Astrocyte of the cerebellum (primary cell): ENCODE results near the gene CASKIN2.
A peak's percentile ranks its signal among the peaks of the same experiment; 100 is the strongest.

ENCODE experiments used
- DNase-seq: peaks from one replicate; pipeline ENCODE4 v3.0.0-alpha.2; 2011; ENCODE audit warnings: low read depth
- H3K4me3 ChIP-seq: 2 replicates; pipeline ENCODE4 v1.5.1; 2011; ENCODE audit warnings: mild to moderate bottlenecking, low read depth, low read length, moderate library complexity
- CTCF ChIP-seq: IDR thresholded peaks from 2 replicates; pipeline ENCODE4 v1.5.1; 2012; ENCODE audit warnings: low read length, low read depth, moderate library complexity, mild to moderate bottlenecking; ENCODE audit errors: missing control alignments
- in situ Hi-C: cut with HindIII; loops from 2 replicates; pipeline ENCODE4 v1.10.0; 2017; ENCODE audit warnings: low sequenced_read_pairs

The CASKIN2 gene

GRCh38 chr17:75506134-75506533 is 9.2 kb downstream of the CASKIN2 start:
- no peak for DNase-seq
- TF ChIP-seq CTCF = no peak
- H3K4me3 ChIP-seq = no peak overlapping the region
- in situ Hi-C loops = no loop called here

GRCh38 chr17:75505640-75506039 is 9.7 kb downstream of the CASKIN2 start:
- no peak for DNase-seq
- H3K4me3 ChIP-seq = no peak overlapping the region
- in situ Hi-C loops = no loop called here
- TF ChIP-seq CTCF = no peak

DNA sequence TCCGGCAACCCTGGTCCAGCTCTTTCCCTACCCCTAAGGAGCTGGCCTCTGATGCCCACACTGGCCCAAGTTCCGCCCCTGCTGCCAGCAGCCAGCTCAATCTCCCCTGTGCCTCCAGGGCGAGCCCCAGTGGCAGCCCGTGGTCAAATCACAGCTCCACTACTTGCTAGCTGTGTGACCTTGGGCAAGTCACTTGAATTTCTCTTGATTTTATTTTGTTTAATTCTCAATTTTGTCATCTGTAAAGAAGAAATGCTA is 10.3 kb downstream of the CASKIN2 start:
- no peak for TF ChIP-seq CTCF
- in situ Hi-C loops = no loop called here
- no peak for DNase-seq
- no peak overlapping the region for H3K4me3 ChIP-seq

- H3K4me3 ChIP-seq = no peak overlapping the region
- no peak for DNase-seq
- in situ Hi-C loops = no loop called here
- peak; percentile 62 for TF ChIP-seq CTCF
Observed at GRCh38 chr17:75504347-75505151, 10.8 kb downstream of the CASKIN2 start.

DNA sequence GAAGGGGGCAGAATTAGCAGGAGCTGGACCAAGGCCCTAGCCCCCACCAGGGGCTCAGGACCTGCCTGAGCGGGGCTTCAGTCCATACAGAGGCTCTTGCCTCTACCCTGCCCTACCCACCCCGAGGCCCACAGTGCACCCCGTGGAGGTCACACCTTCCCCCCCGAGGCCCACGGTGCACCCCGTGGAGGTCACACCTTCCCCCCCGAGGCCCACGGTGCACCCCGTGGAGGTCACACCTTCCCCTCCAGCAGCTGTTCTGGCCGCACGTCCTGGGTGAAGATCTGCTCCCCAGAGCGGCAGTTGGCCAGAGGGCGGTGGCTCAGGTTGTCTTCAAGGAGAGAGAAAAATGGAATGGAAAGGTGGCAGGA is 11.4 kb downstream of the CASKIN2 start:
- H3K4me3 ChIP-seq = no peak overlapping the region
- no peak for DNase-seq
- in situ Hi-C loops = no loop called here

GRCh38 chr17:75503337-75503950 is 11.9 kb downstream of the CASKIN2 start:
- DNase-seq = no peak
- in situ Hi-C loops = no loop called here
- no peak overlapping the region for H3K4me3 ChIP-seq
- no peak for TF ChIP-seq CTCF

More for the DNA sequence above, 11.4 kb downstream of the CASKIN2 start:
- no peak for TF ChIP-seq CTCF
